Endodermal cell (in vitro differentiated cells): Measurements from ENCODE around the gene HSBP1L1. TPM values are rescaled to one million over a fixed set of nuclear protein-coding genes. Genes with fewer than 3 reads are reported as not detected.

Experiments used
- DNase-seq: peaks from one replicate; pipeline ENCODE4 v3.0.0-alpha.2; 2017
- H3K27ac ChIP-seq: 2 replicates; pipeline ENCODE4 v1.5.1; 2013; ENCODE audit warnings: mild to moderate bottlenecking, low read depth, low read length, moderate library complexity
- H3K27me3 ChIP-seq: 2 replicates; pipeline ENCODE4 v1.6.1; 2013; ENCODE audit warnings: mild to moderate bottlenecking, low read length, moderate library complexity; ENCODE audit not compliant: insufficient read depth, control insufficient read depth, poor library complexity, severe bottlenecking
- H3K36me3 ChIP-seq: 2 replicates; pipeline ENCODE4 v1.7.0; 2013; ENCODE audit warnings: mild to moderate bottlenecking, low read length, moderate library complexity; ENCODE audit not compliant: control insufficient read depth, insufficient read depth
- H3K4me1 ChIP-seq: one replicate; pipeline ENCODE4 v1.7.0; 2013; ENCODE audit warnings: low read length; ENCODE audit not compliant: control insufficient read depth, insufficient read depth
- H3K4me3 ChIP-seq: 2 replicates; pipeline ENCODE4 v1.5.1; 2013; ENCODE audit warnings: mild to moderate bottlenecking, low read length, moderate library complexity
- H3K9ac ChIP-seq: 2 replicates; pipeline ENCODE4 v1.6.1; 2013; ENCODE audit warnings: mild to moderate bottlenecking, low read length, moderate library complexity; ENCODE audit not compliant: poor library complexity, severe bottlenecking; ENCODE audit errors: extremely low read depth
- H3K9me3 ChIP-seq: 2 replicates; pipeline ENCODE4 v1.6.1; 2013; ENCODE audit warnings: mild to moderate bottlenecking, low read length, moderate library complexity; ENCODE audit not compliant: control insufficient read depth
- H3K27ac Mint-ChIP-seq: 2 replicates; pipeline ENCODE4 v1.8.0; 2020; ENCODE audit warnings: mixed read lengths
- H3K27me3 Mint-ChIP-seq: 2 replicates; pipeline ENCODE4 v1.8.0; 2021; ENCODE audit warnings: mild to moderate bottlenecking, mixed read lengths; ENCODE audit not compliant: insufficient read depth
- H3K36me3 Mint-ChIP-seq: 2 replicates; pipeline ENCODE4 v1.8.0; 2020; ENCODE audit warnings: low read depth, mixed read lengths
- H3K4me1 Mint-ChIP-seq: 2 replicates; pipeline ENCODE4 v1.8.0; 2020; ENCODE audit warnings: mixed read lengths
- H3K4me3 Mint-ChIP-seq: 2 replicates; pipeline ENCODE4 v1.8.0; 2020; ENCODE audit warnings: mild to moderate bottlenecking, moderate library complexity, mixed read lengths
- H3K9me3 Mint-ChIP-seq: 2 replicates; pipeline ENCODE4 v1.8.0; 2020; ENCODE audit warnings: mild to moderate bottlenecking, mixed read lengths
- WGBS, 2 experiments: methylation state at CpG; one replicate each; pipeline versions ENCODE4 v1.1.5 to v1.1.7; 2013; ENCODE audit warnings: missing lambda C conversion rate in 2 of 2, mixed read lengths in 1 of 2; ENCODE audit not compliant: insufficient coverage in 1 of 2, insufficient read length in 1 of 2; 5-methylcytosine and 5-hydroxymethylcytosine counted together
- total RNA-seq, 2 donors: library from RNA; stranded (reverse); fragmentation: NEBNext Ultra II Directional in 1 of 2; extraction: Animal tissue kit (Norgen Biotek cat#: 25700) in 1 of 2; gene quantifications; 2 replicates in 1 of 2; 3 replicates in 1 of 2; pipeline ENCODE4 v1.2.1, GENCODE V29; 2021
- TF ChIP-seq, protein P1 (sequence below): fragments of 200-600 bp; sonication (generic); conservative IDR thresholded peaks from 2 replicates; pipeline ENCODE4 v1.5.0; 2021; ENCODE audit warnings: antibody characterized with exemption, mild to moderate bottlenecking

Gene HSBP1L1
- total RNA-seq, 2 donors from 2014 or later, result 2.6 to 2.7 TPM

DNA sequence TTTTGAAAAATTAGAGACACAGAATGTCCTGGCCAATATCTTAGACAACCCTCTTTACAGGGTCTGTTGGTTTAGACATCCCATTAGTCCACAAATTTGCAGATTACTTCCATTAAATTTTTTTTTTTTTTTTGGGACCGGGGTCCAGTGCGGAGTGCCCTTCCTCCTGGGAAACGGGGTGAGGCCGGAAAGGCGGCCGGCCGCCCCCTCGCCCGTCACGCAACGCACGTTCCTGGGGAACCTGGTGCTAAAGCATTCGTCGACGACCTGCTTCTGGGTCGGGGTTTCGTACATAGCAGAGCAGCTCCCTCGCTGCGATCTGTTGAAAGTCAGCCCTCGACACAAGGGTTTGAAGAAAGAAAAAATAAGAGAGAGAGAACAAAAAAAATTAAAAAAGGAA, 48.3 kb downstream of the HSBP1L1 start:
- Histone ChIP-seq H3K36me3 (no peaks in the 10 kb centered on the region), H3K27ac (no peak overlapping the region), H3K9me3 (peaks cover 5% of the 10 kb centered on the region), H3K4me1 (no peaks in the 10 kb centered on the region), H3K27me3 (no peaks in the 10 kb centered on the region), H3K9ac (no peak overlapping the region), H3K4me3 (no peak overlapping the region)
- Mint-ChIP-seq H3K9me3 (peaks cover 55% of the 10 kb centered on the region), H3K4me1 (no peaks in the 10 kb centered on the region), H3K27ac (no peak overlapping the region), H3K36me3 (peaks cover 5% of the 10 kb centered on the region), H3K27me3 (peaks cover 24% of the 10 kb centered on the region), H3K4me3 (no peak overlapping the region)
- 96 to 97% methylated on average over 17 to 20 of the region's 20 CpGs for WGBS, 2 experiments
- no peak for DNase-seq
- TF ChIP-seq, protein P1, sequence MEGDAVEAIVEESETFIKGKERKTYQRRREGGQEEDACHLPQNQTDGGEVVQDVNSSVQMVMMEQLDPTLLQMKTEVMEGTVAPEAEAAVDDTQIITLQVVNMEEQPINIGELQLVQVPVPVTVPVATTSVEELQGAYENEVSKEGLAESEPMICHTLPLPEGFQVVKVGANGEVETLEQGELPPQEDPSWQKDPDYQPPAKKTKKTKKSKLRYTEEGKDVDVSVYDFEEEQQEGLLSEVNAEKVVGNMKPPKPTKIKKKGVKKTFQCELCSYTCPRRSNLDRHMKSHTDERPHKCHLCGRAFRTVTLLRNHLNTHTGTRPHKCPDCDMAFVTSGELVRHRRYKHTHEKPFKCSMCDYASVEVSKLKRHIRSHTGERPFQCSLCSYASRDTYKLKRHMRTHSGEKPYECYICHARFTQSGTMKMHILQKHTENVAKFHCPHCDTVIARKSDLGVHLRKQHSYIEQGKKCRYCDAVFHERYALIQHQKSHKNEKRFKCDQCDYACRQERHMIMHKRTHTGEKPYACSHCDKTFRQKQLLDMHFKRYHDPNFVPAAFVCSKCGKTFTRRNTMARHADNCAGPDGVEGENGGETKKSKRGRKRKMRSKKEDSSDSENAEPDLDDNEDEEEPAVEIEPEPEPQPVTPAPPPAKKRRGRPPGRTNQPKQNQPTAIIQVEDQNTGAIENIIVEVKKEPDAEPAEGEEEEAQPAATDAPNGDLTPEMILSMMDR, result no peak

Other genes with a start within 250 kb of the HSBP1L1 start
- not detected for gene KCNG2, start 166.7 kb upstream of the HSBP1L1 start, total RNA-seq
- 10 to 100 TPM; 30.3 to 32.4 TPM for gene SLC66A2, start 13.0 kb upstream of the HSBP1L1 start, total RNA-seq
- 100 to 1,000 TPM; 117 to 138 TPM for gene TXNL4A, start 23.9 kb downstream of the HSBP1L1 start, total RNA-seq
- 10 to 100 TPM; 16.6 to 27.6 TPM for gene RBFA, start 69.8 kb downstream of the HSBP1L1 start, total RNA-seq
- 10 to 100 TPM; 38.4 to 51.0 TPM for gene ADNP2, start 144.6 kb downstream of the HSBP1L1 start, total RNA-seq